Nucleus accumbens (tissue), 56 donors: ENCODE measurements around the gene SMARCD1.

ENCODE experiments used
- DNase-seq, 56 donors: peaks; one replicate each; lab custom pipeline; 2025; lab: John Stamatoyannopoulos, UW

The SMARCD1 gene

DNA sequence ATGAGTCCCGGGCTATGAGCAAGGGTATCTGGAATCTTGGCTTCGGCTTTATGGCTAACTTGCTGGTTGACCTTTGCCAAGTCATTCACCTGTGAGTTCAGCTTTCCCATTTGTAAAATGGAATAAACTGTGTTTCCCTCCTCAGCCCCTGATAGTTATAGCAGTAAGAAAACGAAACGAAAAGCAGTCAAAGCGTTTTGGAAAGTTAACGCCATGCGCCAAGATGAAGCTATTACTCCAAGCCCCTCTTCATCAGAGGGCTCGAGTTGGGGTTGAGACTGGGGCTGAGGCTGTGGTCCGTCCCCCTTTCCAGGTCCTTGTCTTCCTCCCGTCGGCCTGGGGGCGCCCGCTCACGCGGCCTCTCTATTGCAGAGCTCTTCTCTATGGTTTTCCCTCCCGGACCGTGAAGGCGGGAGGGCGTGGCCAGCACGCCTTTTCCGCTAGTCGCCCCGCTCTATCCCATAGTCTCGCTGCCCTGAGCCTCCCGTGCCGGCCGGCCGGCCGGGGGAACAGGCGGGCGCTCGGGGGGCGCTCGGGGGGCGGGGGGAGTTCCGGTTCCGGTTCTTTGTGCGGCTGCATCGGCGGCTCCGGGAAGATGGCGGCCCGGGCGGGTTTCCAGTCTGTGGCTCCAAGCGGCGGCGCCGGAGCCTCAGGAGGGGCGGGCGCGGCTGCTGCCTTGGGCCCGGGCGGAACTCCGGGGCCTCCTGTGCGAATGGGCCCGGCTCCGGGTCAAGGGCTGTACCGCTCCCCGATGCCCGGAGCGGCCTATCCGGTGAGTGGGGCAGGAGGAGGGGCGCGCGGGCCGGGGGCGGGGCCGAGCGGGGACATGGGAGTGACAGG lies at the start of gene SMARCD1:
Gene SMARCD1, plus strand, starts transcription at position 568 of the 840 bp plus-strand sequence. Its CDS starts 28 bp downstream, at position 596.
- peak; percentile 61 to 96 (median 90) for DNase-seq

DNA sequence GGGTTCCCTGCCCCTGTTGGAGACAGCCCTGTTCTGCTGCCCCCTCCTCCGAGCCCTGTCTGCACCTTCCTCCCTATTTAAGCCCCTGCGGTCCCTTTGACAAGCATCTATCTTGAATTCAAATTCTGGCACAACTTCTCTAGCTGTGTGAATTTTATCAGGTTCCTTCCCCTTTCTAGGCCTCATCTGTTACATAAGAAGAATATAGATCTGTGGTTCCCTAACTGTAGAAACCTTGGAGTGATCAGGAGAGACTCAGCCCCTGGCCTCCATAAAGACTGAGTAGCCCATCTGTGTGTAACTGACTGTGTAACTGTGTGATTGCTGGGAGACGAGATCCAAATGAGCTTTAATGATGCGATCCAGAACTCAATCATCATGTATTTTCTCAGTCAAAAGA lies 46.8 kb upstream of the SMARCD1 start:
- DNase-seq: no peak

DNA sequence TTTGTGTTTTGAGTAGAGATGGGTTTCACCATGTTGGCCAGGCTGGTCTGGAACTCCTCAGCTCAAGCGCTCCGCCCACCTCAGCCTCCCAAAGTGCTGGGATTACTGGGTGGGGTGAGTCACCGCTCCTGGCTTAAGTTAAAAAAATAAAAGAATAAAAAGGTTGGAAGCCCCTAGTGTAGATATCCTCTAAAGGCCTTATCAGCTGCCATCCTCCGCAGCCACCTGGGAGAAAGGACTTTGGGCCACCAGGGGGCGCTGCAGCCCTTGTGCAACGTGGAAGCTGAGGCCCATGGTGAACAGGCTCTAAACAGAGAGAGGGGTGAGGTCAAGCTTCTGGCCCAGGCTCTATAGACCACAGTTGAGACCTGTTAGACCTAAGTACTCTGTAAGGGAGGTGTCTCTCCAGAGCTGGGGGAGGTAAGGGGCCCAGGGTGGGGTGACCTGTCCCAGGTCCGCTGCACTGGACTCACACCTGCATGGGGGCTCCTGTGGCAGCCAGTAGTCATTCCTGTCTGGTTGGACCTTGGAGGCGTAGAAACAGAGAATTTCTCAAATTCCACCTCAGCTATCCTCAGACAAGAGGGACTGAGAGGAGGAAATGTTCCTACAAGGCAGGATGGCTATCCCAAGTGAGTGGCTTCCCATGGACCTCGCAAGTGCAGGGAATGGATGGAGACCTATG lies 45.8 kb upstream of the SMARCD1 start:
- DNase-seq: peak in 50 of 56 donors; percentile 37 to 91 (median 66)

DNA sequence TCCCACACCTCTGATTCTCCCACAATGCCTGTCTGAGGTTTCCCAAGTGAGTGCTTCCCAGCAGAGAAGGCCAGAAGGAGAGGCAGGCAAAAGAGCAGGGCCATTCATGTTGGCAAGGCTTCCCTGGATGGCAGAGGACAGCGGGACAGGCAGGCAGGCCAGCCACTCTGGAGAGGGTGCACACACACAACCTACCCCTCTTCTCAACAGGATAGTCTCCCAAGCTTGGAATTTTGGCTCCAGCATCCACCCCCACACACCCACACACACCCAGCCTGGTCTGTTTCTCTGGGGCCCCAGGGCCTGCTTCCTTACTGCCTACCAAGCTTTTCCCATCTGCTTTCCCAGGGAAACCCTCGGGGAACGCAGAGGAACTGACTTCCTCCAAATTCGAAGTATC lies 44.5 kb upstream of the SMARCD1 start:
- no peak for DNase-seq

DNA sequence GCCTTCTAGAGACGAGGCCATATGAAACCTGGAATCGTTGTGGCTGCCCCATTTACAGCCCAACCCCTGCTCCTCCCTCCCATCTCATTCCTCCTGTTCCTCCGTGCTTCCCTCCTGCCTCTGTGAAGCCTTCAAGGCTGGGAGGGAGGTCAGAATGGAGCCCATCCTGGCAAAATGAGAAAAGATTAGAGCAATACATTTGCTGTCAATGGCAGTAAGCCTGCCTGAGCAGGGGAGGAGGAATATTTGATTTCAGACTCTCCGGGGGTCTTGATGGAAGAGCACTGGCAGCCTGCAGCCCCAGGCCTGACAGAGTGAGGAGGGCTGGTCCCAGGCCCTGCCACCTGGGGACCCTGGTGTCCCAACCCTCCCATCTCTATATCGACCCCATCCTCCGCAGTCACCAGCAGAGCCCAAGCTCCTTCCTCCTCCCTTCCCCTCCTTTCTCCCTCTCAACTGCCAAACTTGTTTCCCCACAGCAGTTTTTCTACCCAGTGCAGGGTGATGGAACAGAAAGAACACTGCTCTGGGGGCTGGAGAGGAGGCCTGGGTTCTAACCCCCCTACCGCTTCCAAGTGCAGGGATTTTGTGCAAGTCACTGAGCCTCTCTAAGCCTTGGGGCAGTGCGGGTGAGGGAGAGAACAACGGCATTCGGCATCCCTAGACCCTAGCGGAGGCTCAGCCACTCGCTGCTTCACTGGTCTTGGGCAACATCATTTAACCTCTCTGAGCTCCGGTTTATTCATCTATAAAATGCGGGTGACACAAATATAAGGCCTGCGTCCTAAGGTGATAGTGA lies 43.9 kb upstream of the SMARCD1 start:
- DNase-seq: no peak

DNA sequence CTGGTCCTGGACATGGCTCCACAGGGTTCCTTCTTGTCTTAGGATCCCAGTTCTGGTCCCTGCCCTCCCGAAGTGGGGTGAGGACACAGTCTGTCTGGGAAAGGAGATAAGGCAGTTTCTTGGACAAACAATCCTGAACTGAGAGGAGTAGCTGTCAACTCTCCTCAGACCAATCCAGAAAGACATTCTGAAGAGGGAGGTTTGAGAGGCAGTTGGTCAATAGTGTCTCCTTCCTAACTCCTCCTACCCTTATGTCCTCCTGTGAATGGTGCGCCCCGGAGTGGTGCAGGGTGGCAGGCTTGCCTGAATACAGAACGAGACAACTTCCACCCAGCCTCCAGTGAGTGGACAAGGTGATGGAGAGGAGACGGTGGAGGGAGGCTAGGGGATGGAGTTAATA lies 43.2 kb upstream of the SMARCD1 start:
- no peak for DNase-seq

DNA sequence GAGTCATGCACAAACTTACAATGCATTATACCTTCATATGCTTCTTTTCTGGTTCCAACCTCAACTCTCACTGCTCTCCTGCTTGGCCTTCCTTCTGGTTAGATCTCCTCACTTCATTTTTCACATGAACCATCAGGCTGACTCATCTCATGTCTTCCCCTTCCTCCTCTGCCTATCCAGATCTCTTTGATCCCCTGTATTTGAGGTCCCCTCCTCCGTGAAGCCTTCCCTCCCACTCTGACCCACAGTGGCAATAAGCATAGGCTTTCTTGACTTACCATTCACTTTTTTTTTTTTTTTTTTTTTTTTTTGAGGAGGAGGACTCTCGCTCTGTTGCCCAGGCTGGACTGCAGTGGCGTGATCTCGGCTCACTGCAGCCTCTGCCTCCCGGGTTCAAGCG lies 42.4 kb upstream of the SMARCD1 start:
- no peak for DNase-seq

DNA sequence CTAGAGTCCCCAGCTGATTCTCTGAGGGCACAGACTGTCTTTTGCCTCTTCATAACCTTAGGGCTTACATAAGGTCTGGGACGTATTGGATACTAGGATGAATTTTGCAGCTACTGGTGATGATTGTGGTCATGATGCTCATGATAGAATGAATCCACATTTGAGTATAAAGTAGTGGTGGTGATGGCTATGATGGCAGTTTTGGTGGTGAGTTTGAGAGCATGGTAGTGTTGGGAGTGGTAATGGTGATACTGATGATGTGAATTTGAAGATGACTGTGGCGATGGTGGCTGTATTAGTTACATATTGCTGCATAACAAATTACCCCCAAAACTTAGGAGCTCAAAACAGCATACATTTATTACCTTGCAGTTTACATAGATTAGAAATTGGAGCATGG lies 41.8 kb upstream of the SMARCD1 start:
- no peak for DNase-seq

DNA sequence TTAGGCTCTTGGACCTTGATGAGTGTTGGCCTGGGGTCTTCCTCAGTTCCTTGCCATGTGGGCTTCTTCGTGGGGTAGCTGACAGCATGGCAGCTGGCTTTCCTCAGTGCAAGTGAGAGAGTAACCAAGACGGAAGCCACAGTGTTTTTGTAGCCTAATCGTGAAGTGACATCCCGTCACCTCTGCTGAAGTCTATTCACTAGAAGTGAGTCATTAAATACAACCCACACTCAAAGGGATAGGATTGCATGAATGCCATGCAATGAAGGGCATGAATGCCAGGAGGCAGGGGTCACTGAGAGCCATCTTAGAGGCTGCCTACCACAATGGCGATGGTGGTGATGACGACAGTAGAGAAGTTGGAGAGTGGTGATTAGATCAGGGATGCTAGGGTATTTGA lies 41.3 kb upstream of the SMARCD1 start:
- no peak for DNase-seq

DNA sequence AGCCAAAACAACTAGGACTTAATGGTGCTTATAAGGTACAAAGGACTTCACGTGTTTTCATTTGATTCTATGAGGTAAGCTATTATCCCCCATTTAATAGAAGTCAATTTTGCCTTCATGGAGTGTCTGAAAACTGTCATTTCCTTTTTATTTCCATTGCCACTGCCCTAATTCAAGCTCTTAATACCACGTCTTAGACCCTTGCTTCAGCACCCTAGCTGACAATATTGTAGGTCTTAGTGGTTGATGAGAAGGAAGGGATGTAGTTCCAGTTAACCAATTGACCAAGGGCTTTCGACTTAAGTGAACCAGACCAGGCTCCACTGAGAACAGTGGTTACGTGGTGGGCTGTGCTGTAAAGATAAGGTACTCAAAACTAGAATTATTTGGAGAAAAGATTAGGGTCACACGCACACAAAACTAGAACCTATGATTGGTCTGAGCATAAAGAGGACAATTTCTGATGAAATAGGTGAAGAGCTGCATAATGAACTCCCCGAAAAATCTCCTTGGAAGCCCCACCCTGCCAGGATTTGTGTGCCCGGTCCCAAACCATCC lies 37.4 kb upstream of the SMARCD1 start:
- no peak for DNase-seq

DNA sequence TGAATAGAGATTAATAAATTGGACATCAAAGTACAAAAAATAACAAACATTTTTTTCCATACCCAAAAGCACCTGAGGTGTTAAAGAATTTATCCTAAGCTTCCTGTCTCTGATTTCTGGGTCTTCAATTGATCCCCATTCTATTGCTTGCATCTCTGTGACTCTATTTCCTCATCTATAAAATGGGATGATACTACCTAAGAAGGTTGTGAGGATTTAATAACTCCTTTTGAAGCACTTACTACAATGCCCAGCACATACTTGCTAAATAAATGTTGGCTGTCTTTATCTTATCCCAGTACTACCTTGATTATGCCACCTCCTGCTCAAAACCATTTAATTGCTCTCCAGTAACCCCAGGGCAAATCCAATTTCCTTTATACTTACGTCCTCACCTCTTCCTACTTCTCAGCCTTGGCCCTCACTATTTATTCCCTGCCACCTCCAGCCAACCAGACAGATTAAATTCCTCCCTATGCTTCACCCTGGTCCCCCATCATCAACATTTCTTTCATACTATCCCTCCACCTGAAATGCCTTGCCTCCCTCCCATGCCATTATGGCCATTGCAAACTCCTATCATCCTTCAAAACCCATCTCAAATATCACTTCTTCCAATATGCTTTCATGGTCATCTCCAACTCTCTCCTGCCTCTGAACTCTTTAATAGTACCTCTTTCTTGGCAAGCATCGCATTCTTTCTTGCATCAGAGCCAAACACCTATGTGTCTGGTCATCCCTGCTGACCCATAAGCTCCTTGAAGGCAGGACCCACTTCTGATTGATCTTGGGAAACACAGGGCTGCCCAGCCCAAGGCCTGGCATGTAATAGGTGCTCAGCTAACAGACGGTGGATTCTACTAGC lies 35.7 kb upstream of the SMARCD1 start:
- no peak for DNase-seq

DNA sequence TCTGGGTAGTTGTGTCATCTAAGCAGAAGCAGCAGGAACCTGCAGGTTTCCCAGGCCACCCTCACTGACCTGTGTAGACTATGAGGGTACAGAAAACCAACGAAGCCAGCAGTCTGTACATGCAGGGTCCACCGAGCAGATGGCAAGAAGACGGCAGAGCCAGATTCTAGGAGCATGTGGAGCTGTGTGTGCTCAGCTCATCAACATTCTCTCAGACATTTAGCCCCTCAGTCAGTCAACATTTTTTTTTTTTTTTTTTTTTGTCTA lies 35.1 kb upstream of the SMARCD1 start:
- no peak for DNase-seq

DNA sequence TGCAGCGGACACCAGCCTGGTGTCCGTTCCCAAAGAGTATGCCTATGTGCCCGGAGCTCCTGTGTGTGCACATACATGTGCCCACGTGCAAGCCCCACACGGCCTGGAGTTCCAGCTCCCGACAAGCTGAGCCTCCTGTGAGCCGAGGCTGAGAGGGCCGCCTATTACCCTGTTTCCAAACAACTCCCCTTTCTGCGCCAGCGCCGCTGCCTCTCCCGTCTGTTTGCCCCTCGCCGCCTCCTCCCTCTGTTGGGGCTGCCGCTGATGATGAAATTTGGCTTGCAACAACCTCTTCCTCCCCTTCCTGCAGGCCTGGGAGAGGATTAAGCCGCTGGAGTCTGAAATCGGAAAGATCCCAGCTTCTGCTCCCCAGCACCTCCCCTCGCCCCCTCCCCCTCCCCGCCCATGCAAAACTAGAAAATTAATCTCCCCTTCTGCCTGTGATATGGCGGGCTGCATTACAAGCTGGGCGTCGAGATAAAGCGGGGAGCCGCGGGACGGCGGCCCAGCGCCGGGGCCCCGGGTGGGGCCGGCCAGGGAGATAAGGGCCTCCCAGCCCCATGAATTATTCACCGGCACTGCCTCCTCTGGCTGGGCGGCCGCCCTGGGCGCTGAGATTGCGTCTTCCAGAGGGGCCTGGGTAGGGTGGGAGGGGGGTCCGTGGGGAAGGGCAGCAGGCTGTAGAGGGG lies 34.6 kb upstream of the SMARCD1 start:
- peak in 8 of 56 donors; percentile 17 to 43 (median 26) for DNase-seq

DNA sequence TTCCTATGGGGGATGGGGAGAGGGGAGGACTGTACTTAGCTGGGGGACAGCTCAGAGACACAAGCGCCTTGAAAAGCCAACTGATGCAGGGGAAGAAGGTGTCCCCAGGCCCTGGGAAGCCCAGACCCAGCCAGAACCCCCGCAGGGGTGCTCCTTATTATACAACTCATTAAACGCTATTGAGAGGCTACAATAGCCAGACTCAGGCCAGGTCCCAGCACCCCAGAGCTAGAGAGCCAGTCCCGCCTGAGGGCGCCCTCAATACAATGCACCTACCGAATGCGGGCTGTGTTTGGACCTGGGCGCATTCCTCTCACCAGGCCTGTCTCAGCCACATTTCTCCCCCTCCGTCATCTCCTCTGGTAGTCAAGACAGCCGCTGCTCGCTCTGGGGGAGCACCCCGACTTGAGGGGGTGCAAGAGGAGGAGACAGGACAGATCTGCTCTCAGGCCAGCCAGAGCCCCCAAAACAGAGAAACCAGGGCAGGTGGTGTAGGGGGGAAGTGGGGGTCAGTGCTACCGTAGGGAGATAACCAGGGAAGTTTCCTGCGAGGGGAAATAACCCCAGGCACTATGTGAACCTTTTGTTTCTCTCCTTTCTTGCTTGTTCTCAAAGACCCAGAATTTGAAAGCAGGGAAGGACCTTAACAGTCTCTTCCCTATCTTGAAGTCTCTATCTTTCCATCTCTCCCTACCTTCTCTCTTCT lies 33.9 kb upstream of the SMARCD1 start:
- no peak for DNase-seq

DNA sequence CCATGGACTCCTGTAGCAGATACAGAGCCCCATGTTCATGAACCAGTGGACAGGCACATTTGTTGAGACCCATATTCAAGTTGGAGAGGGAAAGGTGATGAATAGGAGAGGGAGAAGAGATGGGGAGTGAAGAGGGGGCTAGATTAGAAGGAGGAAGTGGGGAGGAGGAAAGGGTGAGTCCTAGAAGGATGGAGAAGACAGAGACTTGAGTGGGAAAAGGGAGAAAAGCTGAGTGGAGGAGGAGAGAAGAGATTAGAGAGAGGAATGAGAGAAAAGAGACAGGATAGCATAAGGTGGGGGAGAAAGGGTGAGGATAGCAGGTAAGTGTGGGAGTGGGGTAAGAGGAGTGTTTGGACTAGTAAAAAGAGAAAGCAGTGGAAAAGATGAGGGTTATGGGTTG lies 32.6 kb upstream of the SMARCD1 start:
- DNase-seq: no peak

DNA sequence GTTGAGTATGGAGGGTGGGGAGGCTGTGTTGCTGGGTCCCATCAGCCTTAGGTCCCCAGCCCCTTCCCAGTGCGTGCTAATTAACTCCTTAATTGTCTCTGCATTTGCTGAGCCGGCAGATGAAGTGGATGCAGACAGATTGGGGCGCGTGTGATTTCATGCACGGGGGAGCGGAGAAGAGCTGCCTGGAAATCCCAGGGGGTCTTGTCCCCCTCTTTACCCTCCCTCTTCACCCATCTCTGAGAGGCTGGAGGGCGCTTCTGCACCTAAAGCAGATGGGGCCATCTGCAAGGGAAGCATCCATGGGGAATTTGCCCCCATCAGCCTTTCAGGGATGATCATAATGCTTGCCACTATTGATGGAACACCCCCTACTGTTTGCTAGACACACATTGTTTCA lies 32.2 kb upstream of the SMARCD1 start:
- no peak for DNase-seq

DNA sequence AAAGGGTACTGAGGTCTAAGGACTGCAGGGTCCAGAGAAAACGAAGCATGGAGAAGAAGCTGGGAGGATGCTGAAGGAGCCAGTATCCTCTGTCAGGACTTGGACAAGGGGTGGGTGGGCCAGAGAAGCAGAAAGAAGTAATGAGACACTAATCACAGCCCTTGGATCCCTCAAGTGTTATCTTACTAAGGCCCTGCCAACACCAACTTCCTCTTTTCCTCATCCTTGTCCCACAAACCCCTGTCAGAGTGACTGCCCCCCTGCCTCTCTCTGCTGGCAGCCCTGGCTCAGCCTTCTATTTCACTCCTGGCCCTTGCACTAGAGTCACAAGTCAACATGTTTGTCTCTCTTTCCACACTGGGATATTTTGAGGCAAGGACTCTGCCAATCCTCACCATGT lies 31.6 kb upstream of the SMARCD1 start:
- DNase-seq: no peak

DNA sequence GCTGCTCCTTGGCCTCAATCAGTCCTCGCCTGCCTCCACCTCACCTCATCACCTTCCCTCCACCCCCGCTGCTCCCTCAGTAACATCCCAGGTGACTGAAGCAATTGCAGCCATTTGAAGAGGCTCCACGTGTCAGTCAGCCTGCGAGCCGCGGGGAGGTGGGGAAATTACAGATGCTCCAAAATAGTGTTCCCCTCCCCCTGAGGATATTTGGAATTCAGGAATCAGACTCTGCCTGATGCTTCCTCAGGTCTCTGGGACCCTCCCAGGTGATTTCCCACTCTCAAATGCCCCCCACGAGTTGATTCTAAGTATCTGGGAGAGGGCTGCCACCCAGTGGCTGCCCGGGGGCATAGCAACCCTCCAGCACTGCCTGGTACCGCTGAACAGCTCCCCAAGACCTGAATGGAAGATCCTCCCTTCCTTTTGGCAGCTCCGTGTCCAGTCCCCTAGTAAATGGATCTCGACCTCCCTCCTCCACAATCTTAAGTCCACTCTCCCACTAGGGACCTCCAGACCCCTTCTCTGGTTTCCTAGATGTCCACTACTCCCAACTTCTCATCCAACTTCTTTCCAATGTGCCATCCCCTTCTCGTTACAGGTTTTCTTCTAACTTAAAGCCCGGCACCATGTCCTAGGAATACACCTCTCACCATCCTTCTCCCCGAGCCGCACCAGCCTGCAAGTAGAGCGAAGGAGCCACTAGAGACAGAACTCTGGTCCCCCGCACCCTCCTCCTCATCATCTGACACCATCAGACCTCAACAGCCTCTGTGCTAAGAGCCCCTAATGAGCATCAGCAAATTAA lies 29.1 kb upstream of the SMARCD1 start:
- DNase-seq: peak in 49 of 56 donors; percentile 26 to 87 (median 66)
